Measurements from ENCODE around the gene GPATCH1.
"Not testable (repeated sequence)": the region's sequence is repeated elsewhere in the genome, so short reads cannot be mapped to it uniquely, and the experiment has no call there.

GPATCH1 gene

DNA sequence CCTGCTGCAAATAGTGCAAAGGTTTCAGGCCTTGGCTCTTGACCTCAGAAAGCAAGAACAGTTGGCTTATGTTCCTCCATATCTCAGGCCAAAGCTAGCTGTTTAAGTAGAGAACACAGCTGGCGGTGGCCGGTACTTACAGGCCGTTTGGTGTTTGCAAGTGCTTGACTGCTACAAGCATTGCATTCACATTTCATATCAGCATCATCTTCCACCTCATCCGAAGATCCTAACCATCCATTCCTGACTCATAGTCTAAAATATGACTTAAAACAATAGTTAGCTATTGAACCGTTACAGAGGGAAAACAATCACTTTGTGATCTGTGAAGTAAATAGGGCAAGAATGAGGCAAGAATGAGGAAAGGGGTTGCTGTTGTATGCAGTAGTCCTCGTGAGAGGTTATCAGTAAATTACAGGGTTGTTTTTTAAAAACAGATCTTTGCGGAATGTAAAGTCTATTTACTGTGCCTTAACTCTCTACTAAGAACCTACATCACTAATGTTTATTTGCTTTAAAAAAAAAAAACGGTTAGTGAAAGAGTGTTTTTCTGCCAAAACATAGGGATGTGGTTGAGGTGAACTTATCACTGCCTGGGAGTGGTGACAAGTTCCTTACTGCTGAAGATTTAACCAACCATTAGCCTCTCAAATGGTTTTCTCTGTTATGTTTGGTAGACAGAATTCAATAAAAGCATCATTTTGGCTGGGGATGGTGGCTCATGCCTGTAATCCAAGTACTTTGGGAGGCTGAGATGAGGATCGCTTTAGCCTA lies 29.3 kb downstream of the GPATCH1 start:
- DNase-seq: no peak

GRCh38 chr19:33111587-33111986 lies 30.6 kb downstream of the GPATCH1 start:
- TF ChIP-seq POLR2A (IDR thresholded peaks at IDR 0.05; ENCODE audit: low read length) (no peak), GATA1 (IDR thresholded peaks at IDR 0.05; ENCODE audit: low read depth, low read length) (no peak)
- DNase-seq: no peak

More for the DNA sequence above, 29.3 kb downstream of the GPATCH1 start:
- TF ChIP-seq POLR2A (IDR thresholded peaks at IDR 0.05; ENCODE audit: low read length): no peak
- no peak for TF ChIP-seq GATA1 (IDR thresholded peaks at IDR 0.05; ENCODE audit: low read depth, low read length)

DNA sequence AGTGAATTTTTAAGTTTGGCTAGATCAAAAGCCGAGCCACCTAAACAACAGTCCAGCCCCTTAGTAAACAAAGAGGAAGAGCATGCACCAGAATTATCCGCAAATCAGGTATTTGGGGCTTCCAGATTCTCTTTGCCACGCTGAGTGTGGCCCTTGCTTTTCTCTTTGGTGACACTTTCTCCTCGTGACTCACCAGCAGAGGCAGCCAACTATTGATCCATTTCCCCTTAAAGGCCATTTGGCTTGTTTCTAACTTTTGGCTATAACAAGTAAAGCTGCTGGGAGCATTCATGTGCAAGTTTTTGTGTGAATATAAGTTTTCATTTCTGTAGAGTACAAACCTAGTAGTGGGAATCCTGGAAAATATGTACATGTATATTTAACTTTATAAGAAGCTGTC lies 33.3 kb downstream of the GPATCH1 start:
- no peak for TF ChIP-seq POLR2A (IDR thresholded peaks at IDR 0.05; ENCODE audit: low read length)
- no peak for TF ChIP-seq GATA1 (IDR thresholded peaks at IDR 0.05; ENCODE audit: low read depth, low read length)
- DNase-seq: no peak

- no peak for TF ChIP-seq GATA1 (IDR thresholded peaks at IDR 0.05; ENCODE audit: low read depth, low read length)
- no peak for TF ChIP-seq POLR2A (IDR thresholded peaks at IDR 0.05; ENCODE audit: low read length)
Observed at GRCh38 chr19:33117501-33117900, 36.5 kb downstream of the GPATCH1 start.

GRCh38 chr19:33118643-33119042 lies 37.7 kb downstream of the GPATCH1 start:
- TF ChIP-seq GATA1 (IDR thresholded peaks at IDR 0.05; ENCODE audit: low read depth, low read length) (no peak), POLR2A (IDR thresholded peaks at IDR 0.05; ENCODE audit: low read length) (no peak)

More at GRCh38 chr19:33117501-33117900, 36.5 kb downstream of the GPATCH1 start:
- DNase-seq: no peak

DNA sequence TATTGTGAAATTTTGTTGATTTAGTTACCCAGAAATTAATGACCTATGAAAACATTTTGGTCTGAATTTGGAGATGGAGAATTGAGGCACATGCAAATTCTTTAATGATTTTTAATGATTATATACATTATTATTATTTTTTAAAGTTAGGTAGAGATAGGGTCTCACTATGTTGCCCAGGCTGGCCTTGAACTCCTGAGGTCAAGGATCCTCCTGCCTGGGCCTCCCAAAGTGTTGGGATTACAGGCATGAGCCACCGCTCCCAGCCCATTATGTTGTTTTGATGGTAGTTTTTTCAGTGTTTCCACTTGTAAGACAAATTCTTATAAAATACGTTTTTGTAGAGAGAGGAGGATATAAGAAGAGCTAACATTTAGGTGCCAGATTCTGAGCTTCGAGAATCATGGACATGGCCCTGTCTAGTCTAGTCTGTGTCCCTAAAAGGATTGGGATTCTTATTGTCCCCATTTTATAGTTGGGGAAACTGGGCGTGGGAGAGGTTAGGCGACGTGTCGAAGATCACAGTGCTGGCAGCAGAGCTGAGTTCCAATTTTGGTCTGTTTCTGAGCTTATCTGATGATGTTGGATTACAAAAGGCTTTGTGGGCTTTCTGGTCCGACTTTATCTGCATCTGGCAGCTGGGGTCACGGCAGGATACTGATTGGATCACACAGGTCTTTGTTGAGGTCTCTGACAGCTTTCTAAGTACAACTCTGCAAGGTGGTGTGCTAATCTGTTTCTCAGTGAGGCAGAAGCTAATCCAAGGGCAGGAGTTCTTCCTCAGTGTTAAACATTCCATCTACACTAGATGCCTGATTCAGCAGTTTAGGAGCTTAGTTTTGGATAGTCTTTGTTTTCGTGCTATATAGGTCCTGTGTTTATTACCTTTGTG lies 43.5 kb downstream of the GPATCH1 start:
- TF ChIP-seq POLR2A (IDR thresholded peaks at IDR 0.05; ENCODE audit: low read length) (no peak), GATA1 (IDR thresholded peaks at IDR 0.05; ENCODE audit: low read depth, low read length) (no peak)
- DNase-seq: peak; percentile 53 to 87

More at GRCh38 chr19:33118643-33119042, 37.7 kb downstream of the GPATCH1 start:
- no peak for DNase-seq

DNA sequence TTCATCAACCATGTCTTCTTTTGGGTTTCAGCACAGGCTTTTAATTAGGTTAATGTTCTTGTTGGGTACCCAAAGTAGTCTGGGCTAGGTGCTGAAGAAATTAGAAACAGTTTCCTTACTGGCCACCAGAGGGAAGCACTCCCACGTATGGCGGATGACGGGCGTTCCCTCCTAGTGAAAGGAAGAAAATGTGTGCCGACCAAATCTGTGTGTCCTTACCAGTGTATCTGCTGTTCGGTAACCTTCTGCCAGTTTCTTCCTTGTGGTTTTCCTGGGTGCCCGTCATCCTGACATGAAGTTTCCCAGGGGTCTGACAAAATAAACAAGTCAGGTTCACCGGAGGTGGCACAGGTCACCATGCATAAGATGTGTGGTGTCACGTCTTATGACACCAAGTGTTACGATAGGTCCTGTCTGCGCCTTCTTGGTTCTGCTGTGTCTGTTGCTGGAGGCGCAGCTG lies 45.0 kb downstream of the GPATCH1 start:
- peak; percentile 74 to 85 for DNase-seq
- TF ChIP-seq GATA1 (IDR thresholded peaks at IDR 0.05; ENCODE audit: low read depth, low read length) (no peak), POLR2A (IDR thresholded peaks at IDR 0.05; ENCODE audit: low read length) (no peak)

DNA sequence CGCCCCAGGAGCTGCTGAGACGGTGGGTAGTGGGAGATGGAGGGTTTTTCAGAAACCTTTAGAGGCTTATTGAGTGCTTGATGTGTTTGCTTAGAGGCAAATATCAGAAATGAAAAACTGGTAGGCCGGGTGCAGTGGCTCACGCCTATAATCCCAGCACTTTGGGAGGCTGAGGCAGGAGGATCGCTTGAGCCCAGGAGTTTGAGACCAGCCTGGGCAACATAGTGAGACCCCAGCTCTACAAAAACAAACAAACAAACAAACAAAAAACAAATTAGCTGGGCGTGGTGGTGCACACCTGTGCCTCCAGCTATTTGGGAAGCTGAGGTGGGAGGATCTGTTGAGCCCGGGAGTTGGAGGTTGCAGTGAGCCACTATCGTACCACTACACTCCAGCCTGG lies 45.7 kb downstream of the GPATCH1 start:
- DNase-seq: not testable (repeated sequence)

- no peak for TF ChIP-seq GATA1 (IDR thresholded peaks at IDR 0.05; ENCODE audit: low read depth, low read length)
- TF ChIP-seq POLR2A (IDR thresholded peaks at IDR 0.05; ENCODE audit: low read length): no peak
- no peak for DNase-seq
Observed at GRCh38 chr19:33129901-33130300, 48.9 kb downstream of the GPATCH1 start.

- TF ChIP-seq POLR2A (IDR thresholded peaks at IDR 0.05; ENCODE audit: low read length) (no peak), GATA1 (IDR thresholded peaks at IDR 0.05; ENCODE audit: low read depth, low read length) (no peak)
- no peak for DNase-seq
Observed at GRCh38 chr19:33130433-33130832, 49.5 kb downstream of the GPATCH1 start.

- TF ChIP-seq GATA1 (IDR thresholded peaks at IDR 0.05; ENCODE audit: low read depth, low read length): no peak
- TF ChIP-seq POLR2A (IDR thresholded peaks at IDR 0.05; ENCODE audit: low read length): no peak
Observed at GRCh38 chr19:33132021-33132420, 51.0 kb downstream of the GPATCH1 start, which contains the start of gene WDR88. WDR88 (plus strand) TSS chr19:33132114; CDS start chr19:33132170, 56 bp downstream.

DNA sequence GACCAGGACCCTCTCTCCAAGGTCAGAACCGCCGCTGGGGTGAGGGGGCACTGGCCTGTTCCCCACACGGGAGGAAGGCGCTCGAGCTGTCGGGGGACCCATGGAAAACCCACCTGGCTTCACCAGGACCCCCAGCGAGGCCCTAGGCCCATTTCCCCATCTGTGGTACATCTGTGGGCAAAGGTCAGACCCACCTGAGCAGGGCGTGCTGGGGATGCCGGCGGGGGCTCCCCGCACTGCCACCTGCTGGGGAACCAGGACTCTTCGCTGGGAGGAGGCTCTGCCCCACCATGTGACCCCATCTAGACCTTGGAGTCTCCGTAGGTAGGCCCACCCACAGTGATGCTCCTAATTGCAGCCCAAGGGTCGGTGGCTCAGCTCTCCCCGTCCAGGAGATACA lies 51.4 kb downstream of the GPATCH1 start:
- no peak for DNase-seq
- no peak for TF ChIP-seq POLR2A (IDR thresholded peaks at IDR 0.05; ENCODE audit: low read length)
- no peak for TF ChIP-seq GATA1 (IDR thresholded peaks at IDR 0.05; ENCODE audit: low read depth, low read length)

More at GRCh38 chr19:33132021-33132420, 51.0 kb downstream of the GPATCH1 start, which contains the start of gene WDR88:
- DNase-seq: no peak

DNA sequence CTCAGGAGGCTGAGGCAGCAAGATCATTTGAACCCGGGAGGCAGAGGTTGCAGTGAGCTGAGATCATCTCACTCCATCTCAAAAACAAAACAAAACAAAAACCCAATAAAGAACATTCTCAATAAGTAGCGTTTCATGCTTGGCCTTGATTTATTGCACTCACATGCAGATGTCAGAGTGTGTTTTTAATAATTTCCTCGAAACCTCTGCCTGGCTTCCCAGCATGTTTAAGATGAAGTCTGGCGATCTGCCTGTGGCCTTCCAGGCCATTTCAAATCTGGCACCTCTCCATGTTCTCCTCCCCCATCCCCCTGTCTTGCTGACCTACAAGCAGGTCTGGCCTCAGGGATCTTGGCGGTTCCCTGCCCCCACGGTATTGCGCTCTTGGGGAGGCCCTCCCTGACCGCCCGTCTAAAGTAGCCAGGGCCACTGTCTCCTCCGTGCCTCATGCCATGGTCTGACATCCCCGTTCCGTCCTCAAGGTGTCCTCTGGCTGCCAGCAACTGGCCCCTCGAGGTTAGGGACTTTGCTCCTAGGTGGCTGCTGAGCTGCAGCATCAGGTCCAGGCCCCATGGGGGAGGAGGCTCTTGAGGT lies 52.6 kb downstream of the GPATCH1 start:
- DNase-seq: no peak
- TF ChIP-seq GATA1 (IDR thresholded peaks at IDR 0.05; ENCODE audit: low read depth, low read length) (no peak), POLR2A (IDR thresholded peaks at IDR 0.05; ENCODE audit: low read length) (no peak)

- TF ChIP-seq POLR2A (IDR thresholded peaks at IDR 0.05; ENCODE audit: low read length): no peak
- TF ChIP-seq GATA1 (IDR thresholded peaks at IDR 0.05; ENCODE audit: low read depth, low read length): no peak
- DNase-seq: no peak
Observed at GRCh38 chr19:33134571-33135041, 53.6 kb downstream of the GPATCH1 start.

Measured in erythroblast (primary cell).